GM12872 (cell line): ENCODE measurements around the gene PALM.

Experiments used
- CTCF ChIP-seq: IDR thresholded peaks from 3 replicates; pipeline ENCODE4 v1.5.1; 2011; ENCODE audit warnings: low read depth, mild to moderate bottlenecking, low read length, moderate library complexity; ENCODE audit not compliant: insufficient read depth

The PALM gene

DNA sequence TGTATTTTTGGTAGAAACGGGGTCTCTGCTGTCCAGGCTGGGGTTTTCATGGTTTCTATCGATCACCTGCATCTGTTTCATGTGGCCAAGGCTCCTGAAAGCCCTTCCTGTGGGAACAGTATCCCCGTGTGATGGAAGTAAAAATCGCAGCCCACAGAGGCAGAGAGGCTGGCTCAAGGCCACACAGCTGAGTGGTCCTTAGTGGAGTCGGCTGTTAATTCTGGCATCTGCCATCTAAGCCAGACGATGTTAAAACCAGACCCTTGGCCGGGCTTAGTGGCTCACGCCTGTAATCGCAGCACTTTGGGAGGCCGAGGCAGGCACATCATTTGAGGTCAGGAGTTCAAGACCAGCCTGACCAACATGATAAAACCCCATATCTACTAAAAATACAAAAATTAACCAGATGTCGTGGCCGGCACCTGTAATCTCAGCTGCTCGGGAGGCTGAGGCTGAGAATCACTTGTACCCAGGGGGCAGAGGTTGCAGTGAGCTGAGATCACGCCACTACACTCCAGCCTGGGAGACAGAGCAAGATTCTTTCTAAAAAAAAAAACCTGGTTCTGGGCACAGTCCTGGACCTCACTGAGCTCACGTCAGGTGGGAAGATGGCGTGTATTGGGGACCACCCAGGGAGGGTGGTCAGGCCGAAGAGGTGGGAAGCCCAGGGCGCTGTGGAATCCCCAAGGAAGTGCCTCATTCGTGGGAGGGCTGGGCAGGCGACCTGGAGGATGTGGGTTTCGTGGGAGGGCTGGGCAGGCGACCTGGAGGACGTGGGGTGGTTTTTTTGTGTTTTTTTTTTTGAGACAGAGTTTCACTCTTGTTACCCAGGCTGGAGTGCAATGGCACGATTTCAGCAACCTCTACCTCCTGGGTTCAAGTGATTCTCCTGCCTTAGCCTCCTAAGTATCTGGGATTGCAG, 23.7 kb downstream of the PALM start:
- TF ChIP-seq CTCF: no peak

- no peak for TF ChIP-seq CTCF
Measured at GRCh38 chr19:734716-735115, 26.0 kb downstream of the PALM start.

DNA sequence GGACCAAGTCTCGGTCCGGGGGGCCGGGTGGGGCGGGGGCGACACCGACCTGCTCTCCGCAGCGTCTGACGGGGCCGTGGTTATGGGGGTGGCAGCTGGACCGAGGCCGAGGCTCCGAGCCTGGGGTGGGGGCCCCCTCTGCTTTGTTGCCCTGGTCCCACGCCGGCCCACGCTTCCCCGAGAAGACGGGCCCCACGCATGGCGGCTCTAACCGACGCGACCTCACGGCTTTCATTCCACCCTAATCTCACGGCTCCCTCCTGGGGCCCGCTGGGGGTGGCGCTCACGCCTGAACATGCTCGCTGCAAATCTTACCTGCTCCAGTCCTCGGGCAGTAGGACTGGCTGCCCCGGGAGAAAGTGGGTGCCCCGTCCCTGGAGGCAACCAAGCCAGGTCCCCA, 27.4 kb downstream of the PALM start:
- TF ChIP-seq CTCF: no peak

- TF ChIP-seq CTCF: peak; percentile 73
Measured at GRCh38 chr19:737591-738093, 28.9 kb downstream of the PALM start.

- no peak for TF ChIP-seq CTCF
Measured at GRCh38 chr19:738509-739128, 29.9 kb downstream of the PALM start.

DNA sequence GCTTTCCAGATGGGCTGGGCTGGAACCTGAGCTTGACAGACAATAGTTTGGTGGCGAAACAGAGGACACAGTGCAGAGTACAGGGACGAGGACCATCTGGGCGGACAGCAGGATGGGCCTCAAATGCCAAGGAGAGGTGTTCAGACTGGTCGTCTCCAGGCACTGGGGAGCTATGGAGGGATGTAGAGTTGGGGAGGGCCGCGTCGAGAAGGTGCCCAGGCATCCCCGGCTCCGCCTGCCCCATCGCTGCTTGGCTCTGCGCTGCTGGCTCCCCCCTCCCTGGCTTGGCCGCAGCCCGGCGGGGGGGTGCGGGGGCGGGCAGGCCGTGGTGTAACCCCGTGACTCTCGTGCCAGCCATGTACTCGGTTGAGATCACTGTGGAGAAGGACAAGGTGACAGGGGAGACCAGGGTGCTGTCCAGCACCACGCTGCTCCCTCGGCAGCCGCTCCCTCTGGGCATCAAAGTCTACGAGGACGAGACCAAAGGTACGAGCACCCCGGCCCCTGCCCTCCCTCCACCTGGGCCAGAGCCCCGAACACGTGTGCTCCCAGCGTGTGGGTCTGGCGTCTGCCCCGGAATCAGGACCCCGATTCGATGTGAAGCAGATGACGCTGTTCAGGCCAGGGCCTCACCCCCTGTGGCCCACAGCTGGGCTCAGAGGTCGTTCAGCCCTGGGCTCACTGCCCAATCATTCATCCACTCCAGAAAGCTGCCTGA, 31.4 kb downstream of the PALM start:
- no peak for TF ChIP-seq CTCF

DNA sequence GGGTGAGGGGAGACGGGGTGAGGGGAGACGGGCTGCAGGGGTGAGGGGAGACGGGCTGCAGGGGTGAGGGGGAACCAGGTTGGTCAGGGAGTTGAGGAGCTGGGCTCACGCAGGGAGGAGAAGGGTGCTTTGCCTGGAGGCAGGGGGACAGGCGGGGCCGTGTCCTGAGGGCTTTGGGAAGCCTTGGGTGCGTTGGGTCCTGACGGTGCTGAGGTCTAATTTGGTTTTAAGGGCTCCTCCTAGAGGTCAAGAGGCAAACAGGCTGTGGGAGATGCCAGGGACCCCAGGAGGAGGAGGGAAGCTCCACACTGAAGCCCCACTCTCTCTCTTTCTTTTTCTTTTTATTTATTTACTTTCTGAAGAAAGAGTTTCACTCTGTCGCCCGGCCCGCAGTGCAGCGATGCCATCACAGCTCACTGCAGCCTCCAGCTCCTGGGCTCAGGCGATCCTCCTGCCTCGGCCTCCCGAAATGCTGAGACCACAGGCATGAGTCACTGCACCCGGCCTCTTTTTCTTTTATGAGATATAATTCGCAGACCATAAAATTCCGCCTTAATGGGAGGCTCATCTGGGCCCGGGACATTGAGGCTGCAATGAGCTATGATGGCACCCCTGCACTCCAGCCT, 32.9 kb downstream of the PALM start:
- TF ChIP-seq CTCF: 0 out of 3 replicates have a peak, but pooled peaks have one; percentile 26
